GM12878 (cell line): ENCODE measurements around the gene PRL. TPM values are rescaled to one million over a fixed set of nuclear protein-coding genes. Genes with fewer than 3 reads are reported as not detected.

Experiments
- ATAC-seq: fragments of 200-7000 bp; cut with Tn5 transposase; 3 replicates; pipeline ENCODE4 v1.9.1; 2020; ENCODE audit warnings: mild to moderate bottlenecking, moderate library complexity
- BruUV-seq: library from RNA; stranded (reverse); fragments of 400-500 nt; replicated peaks from 2 replicates; lab custom pipeline; 2021; lab: Mats Ljungman, UMichigan
- CTCF ChIA-PET: fragments of 300-600 bp; sonication (Branson Sonifier 250); formaldehyde crosslinking; extraction: SDS; loops from one replicate; lab custom pipeline; 2021; ENCODE audit warnings: inconsistent platforms; lab: Yijun Ruan, JAX
- POLR2A ChIA-PET: fragments of 350-600 bp; formaldehyde crosslinking; extraction: SDS; loops from one replicate; lab custom pipeline; 2021; ENCODE audit warnings: inconsistent platforms; lab: Charles Lee
- RAD21 ChIA-PET: fragments of 300-600 bp; sonication (Branson Sonifier 250); formaldehyde crosslinking; loops from one replicate; lab custom pipeline; 2023; ENCODE audit warnings: antibody characterized with exemption; ENCODE audit not compliant: unreplicated experiment; lab: Charles Lee
- SMC1A ChIA-PET: fragments of 300-600 bp; sonication (Branson Sonifier 250); formaldehyde crosslinking; loops from one replicate; lab custom pipeline; 2023; ENCODE audit not compliant: unreplicated experiment, uncharacterized antibody; lab: Charles Lee
- DNase-seq: peaks from one replicate; pipeline ENCODE4 v3.0.0-alpha.2; 2011; ENCODE audit warnings: low read depth, low spot score
- FAIRE-seq: peaks from 3 replicates; lab custom pipeline; 2011; peaks lifted over from hg19 to GRCh38; lab: Jason Lieb, UNC
- H2AFZ ChIP-seq: 2 replicates; pipeline ENCODE4 v1.6.0; 2011; ENCODE audit warnings: low read depth, low read length, control low read depth; ENCODE audit not compliant: control insufficient read depth
- H3K27ac ChIP-seq: 2 replicates; pipeline ENCODE4 v1.5.1; 2011; ENCODE audit warnings: control low read depth; ENCODE audit not compliant: control insufficient read depth, insufficient read depth
- H3K27me3 ChIP-seq, 2 experiments: replicated peaks in 1 of 2; 2 replicates each; pipeline versions ENCODE4 v1.6.0 to v1.6.1; 2011; ENCODE audit warnings: low read length in 1 of 2; ENCODE audit not compliant: control insufficient read depth in 2 of 2, insufficient read depth in 2 of 2
- H3K36me3 ChIP-seq, 2 experiments: 2 replicates each; pipeline ENCODE4 v1.5.1; 2011; ENCODE audit warnings: low read length in 1 of 2; ENCODE audit not compliant: control insufficient read depth in 2 of 2, insufficient read depth in 2 of 2
- H3K4me1 ChIP-seq: 2 replicates; pipeline ENCODE4 v1.6.1; 2011; ENCODE audit warnings: mild to moderate bottlenecking, low read length, moderate library complexity, mixed read lengths; ENCODE audit not compliant: control insufficient read depth, insufficient read depth
- H3K4me2 ChIP-seq: 2 replicates; pipeline ENCODE4 v1.6.0; 2011; ENCODE audit warnings: control low read depth; ENCODE audit not compliant: control insufficient read depth, insufficient read depth
- H3K4me3 ChIP-seq: fragments of 200-600 bp; sonication (generic); 2 replicates; pipeline ENCODE4 v1.5.1; 2016
- H3K79me2 ChIP-seq: 2 replicates; pipeline ENCODE4 v1.6.0; 2011; ENCODE audit warnings: low read length; ENCODE audit not compliant: control insufficient read depth, insufficient read depth
- H3K9ac ChIP-seq: 2 replicates; pipeline ENCODE4 v1.8.0; 2011; ENCODE audit warnings: low read length, control low read depth, mixed read lengths; ENCODE audit not compliant: control insufficient read depth, insufficient read depth
- H3K9me3 ChIP-seq: replicated peaks from 3 replicates; pipeline ENCODE4 v1.5.1; 2011; ENCODE audit warnings: mild to moderate bottlenecking, low read length; ENCODE audit not compliant: control insufficient read depth, insufficient read depth
- H4K20me1 ChIP-seq: 2 replicates; pipeline ENCODE4 v1.6.0; 2011; ENCODE audit not compliant: control insufficient read depth, insufficient read depth
- BMI1 ChIP-seq: fragments of 450-650 bp; IDR thresholded peaks from 2 replicates; pipeline ENCODE4 v1.6.1; 2016; ENCODE audit warnings: mild to moderate bottlenecking, moderate library complexity, borderline replicate concordance
- CHD1 ChIP-seq: IDR thresholded peaks from 2 replicates; pipeline ENCODE4 v1.6.1; 2012; ENCODE audit warnings: low read depth, low read length, improper control_type of control experiment
- CUX1 ChIP-seq: IDR thresholded peaks from 2 replicates; pipeline ENCODE4 v1.6.1; 2012; ENCODE audit warnings: improper control_type of control experiment, low read depth, low read length; ENCODE audit not compliant: insufficient replicate concordance
- E4F1 ChIP-seq: fragments of 450-650 bp; IDR thresholded peaks from 2 replicates; pipeline ENCODE4 v1.6.1; 2018; ENCODE audit warnings: borderline replicate concordance, mild to moderate bottlenecking; ENCODE audit not compliant: partially characterized antibody
- EGR1 ChIP-seq, 2 experiments: IDR thresholded peaks; 1 replicate in 1 of 2; 2 replicates in 1 of 2; pipeline ENCODE4 v1.6.1; 2011 to 2012; ENCODE audit warnings: low read depth in 2 of 2, low read length in 2 of 2, borderline replicate concordance in 1 of 2, mild to moderate bottlenecking in 1 of 2, moderate library complexity in 1 of 2
- FOXM1 ChIP-seq: IDR thresholded peaks from 2 replicates; pipeline ENCODE4 v1.6.1; 2012; ENCODE audit warnings: low read depth, mild to moderate bottlenecking, inconsistent platforms, low read length, moderate library complexity
- HCFC1 ChIP-seq: fragments of 150-350 bp; IDR thresholded peaks from 2 replicates; pipeline ENCODE4 v1.6.1; 2014; ENCODE audit warnings: low read length
- HDGF ChIP-seq: fragments of 450-650 bp; IDR thresholded peaks from 2 replicates; pipeline ENCODE4 v1.6.1; 2016; ENCODE audit warnings: antibody characterized with exemption
- LARP7 ChIP-seq: fragments of 450-650 bp; IDR thresholded peaks from 2 replicates; pipeline ENCODE4 v1.6.1; 2017; ENCODE audit warnings: mild to moderate bottlenecking
- MTA3 ChIP-seq: IDR thresholded peaks from 2 replicates; pipeline ENCODE4 v1.6.1; 2012; ENCODE audit warnings: low read length, inconsistent platforms, borderline replicate concordance
- PAX8 ChIP-seq: fragments of 450-650 bp; IDR thresholded peaks from 2 replicates; pipeline ENCODE4 v1.6.1; 2017; ENCODE audit warnings: mild to moderate bottlenecking, moderate library complexity
- POLR2AphosphoS2 ChIP-seq: IDR thresholded peaks from 2 replicates; pipeline ENCODE4 v1.6.1; 2011; ENCODE audit warnings: low read depth, mild to moderate bottlenecking, low read length, improper control_type of control experiment, moderate library complexity
- SMAD1 ChIP-seq: fragments of 450-650 bp; IDR thresholded peaks from 2 replicates; pipeline ENCODE4 v1.6.1; 2018; ENCODE audit warnings: mild to moderate bottlenecking, low read depth; ENCODE audit not compliant: partially characterized antibody
- SPI1 ChIP-seq: IDR thresholded peaks from 2 replicates; pipeline ENCODE4 v1.6.1; 2011; ENCODE audit warnings: low read depth, mild to moderate bottlenecking, low read length, moderate library complexity, borderline replicate concordance; ENCODE audit not compliant: insufficient read depth
- TCF7 ChIP-seq: IDR thresholded peaks from 2 replicates; pipeline ENCODE4 v1.6.1; 2014; ENCODE audit warnings: antibody characterized with exemption, borderline replicate concordance
- ZNF207 ChIP-seq: fragments of 450-650 bp; IDR thresholded peaks from 2 replicates; pipeline ENCODE4 v1.6.1; 2014; ENCODE audit warnings: antibody characterized with exemption, mild to moderate bottlenecking, borderline replicate concordance
- WGBS: methylation state at CpG from one replicate; pipeline ENCODE4 v1.1.6; 2016; ENCODE audit warnings: low lambda C conversion rate; ENCODE audit not compliant: insufficient replicate concordance, insufficient coverage; ENCODE audit errors: missing lambda C conversion rate; 5-methylcytosine and 5-hydroxymethylcytosine counted together
- in situ Hi-C: fragments of 300-500 bp; cut with MboI; formaldehyde crosslinking; loops from 9 replicates; pipeline ENCODE4 v1.14.3; 2018; ENCODE audit warnings: mixed read lengths
- intact Hi-C: fragments of 100-400 bp; cut with micrococcal nuclease; formaldehyde crosslinking; loops from one replicate; pipeline ENCODE4 v1.14.2; 2022; ENCODE audit not compliant: unreplicated experiment
- polyA plus RNA-seq, 11 experiments: library from polyadenylated mRNA; depleted of rRNA in 4 of 11; unstranded in 6 of 11; stranded (reverse) in 5 of 11; fragments of >200 nt; fragmentation: Nextera tagmentation in 4 of 11; fragmentation: Illumina TruSeq in 1 of 11; extraction: Ambion mirVana in 4 of 11; extraction: Trizol in 1 of 11; gene quantifications; 1 replicate in 1 of 11; 2 replicates in 10 of 11; pipeline versions ENCODE4 v1.2.1 to v1.2.3, GENCODE V29; 2011 to 2016; ENCODE audit warnings: inconsistent platforms in 2 of 11, missing spikeins in 2 of 11, low read depth in 1 of 11
- total RNA-seq, 4 experiments: library from RNA; depleted of rRNA in 3 of 4; stranded (reverse); fragments of >200 nt in 3 of 4; fragmentation: Illumina TruSeq in 1 of 4; extraction: Trizol in 1 of 4; gene quantifications; 2 replicates each; pipeline versions ENCODE4 v1.2.1 to v1.2.3, GENCODE V29; 2013 to 2021

The PRL gene
- total and polyA plus RNA-seq, 10 of the 15 experiments (the other 5 are each of a cell fraction or from before 2014, with no cell fraction given) = 0.05 to 34.9 (median 23.5) TPM

GRCh38 chr6:22281341-22282085 is 15.3 kb downstream of the PRL start:
- CTCF ChIA-PET = no interaction called here
- TF ChIP-seq CUX1 (no peak), POLR2AphosphoS2 (no peak), BMI1 (no peak), TCF7 (no peak), FOXM1 (no peak), SPI1 (no peak), HDGF (no peak), E4F1 (no peak), SMAD1 (no peak), PAX8 (no peak), CHD1 (no peak), HCFC1 (no peak), MTA3 (no peak), EGR1 (IDR thresholded peaks at IDR 0.05; ENCODE audit: borderline replicate concordance in 1 of 2, low read depth in 2 of 2, low read length in 2 of 2) (no peak), ZNF207 (no peak), LARP7 (no peak)
- TF ChIP-seq, all 136 proteins: peak for 0
- in situ Hi-C loops (no loop called here), intact Hi-C loops (no loop called here)
- H3K9ac ChIP-seq = no peak overlapping the region
- H3K4me2 ChIP-seq = no peak overlapping the region
- no peak for DNase-seq
- WGBS = 55% methylated on average over 9 of the region's 9 CpGs
- H3K9me3 ChIP-seq = no peaks in the 10 kb centered on the region
- no TSS peak for BruUV-seq
- FAIRE-seq = no peak
- ChIA-PET POLR2A (no interaction called here), SMC1A (interaction anchor here (0.6 kb wide), 1 partner anchor 418 kb away, joined by 3 read pairs; no protein-coding TSS in a partner anchor), RAD21 (no interaction called here)
- H4K20me1 ChIP-seq = no peaks in the 10 kb centered on the region
- H3K4me3 ChIP-seq = no peak overlapping the region
- peaks cover 6% of the 10 kb centered on the region for H3K4me1 ChIP-seq
- H3K79me2 ChIP-seq = no peaks in the 10 kb centered on the region
- no peaks in the 10 kb centered on the region for H3K27me3 ChIP-seq
- H3K36me3 ChIP-seq = no peaks in the 10 kb centered on the region
- no peak overlapping the region for H2AFZ ChIP-seq
- H3K27ac ChIP-seq = no peak overlapping the region
- no peak for ATAC-seq
